22Rv1 (cell line): ENCODE results near the gene FANK1.
"Not testable (repeated sequence)": the region's sequence is repeated elsewhere in the genome, so short reads cannot be mapped to it uniquely, and the experiment has no call there.

ENCODE experiments used
- ZFX ChIP-seq: fragments of 450-650 bp; IDR thresholded peaks from 2 replicates; pipeline ENCODE4 v1.6.1; 2017; ENCODE audit warnings: antibody characterized with exemption, borderline replicate concordance
- TF ChIP-seq, protein P1 (sequence below): fragments of 450-650 bp; IDR thresholded peaks from 2 replicates; pipeline ENCODE4 v1.5.1; 2017; ENCODE audit warnings: mild to moderate bottlenecking

DNA sequence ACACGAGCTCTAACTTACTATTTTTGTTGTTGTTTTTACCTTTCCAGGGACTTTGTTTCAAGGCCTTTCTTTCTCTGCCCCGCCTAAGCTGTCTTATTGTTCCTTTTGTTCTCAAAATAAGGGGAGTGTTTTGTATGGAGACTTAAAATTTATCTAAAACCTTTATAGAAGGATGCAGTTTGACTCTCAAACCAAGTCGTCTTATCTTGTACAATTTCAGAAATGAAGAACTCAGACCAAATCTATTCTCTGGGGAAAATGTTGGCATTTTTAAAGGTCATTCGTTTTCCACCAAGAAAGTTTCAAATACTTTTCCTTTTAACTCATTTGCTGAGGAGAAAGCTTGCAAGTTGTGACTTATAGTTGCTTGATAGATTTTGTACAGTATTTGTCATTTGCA is 953 bp downstream of the FANK1 start:
- TF ChIP-seq, protein P1, sequence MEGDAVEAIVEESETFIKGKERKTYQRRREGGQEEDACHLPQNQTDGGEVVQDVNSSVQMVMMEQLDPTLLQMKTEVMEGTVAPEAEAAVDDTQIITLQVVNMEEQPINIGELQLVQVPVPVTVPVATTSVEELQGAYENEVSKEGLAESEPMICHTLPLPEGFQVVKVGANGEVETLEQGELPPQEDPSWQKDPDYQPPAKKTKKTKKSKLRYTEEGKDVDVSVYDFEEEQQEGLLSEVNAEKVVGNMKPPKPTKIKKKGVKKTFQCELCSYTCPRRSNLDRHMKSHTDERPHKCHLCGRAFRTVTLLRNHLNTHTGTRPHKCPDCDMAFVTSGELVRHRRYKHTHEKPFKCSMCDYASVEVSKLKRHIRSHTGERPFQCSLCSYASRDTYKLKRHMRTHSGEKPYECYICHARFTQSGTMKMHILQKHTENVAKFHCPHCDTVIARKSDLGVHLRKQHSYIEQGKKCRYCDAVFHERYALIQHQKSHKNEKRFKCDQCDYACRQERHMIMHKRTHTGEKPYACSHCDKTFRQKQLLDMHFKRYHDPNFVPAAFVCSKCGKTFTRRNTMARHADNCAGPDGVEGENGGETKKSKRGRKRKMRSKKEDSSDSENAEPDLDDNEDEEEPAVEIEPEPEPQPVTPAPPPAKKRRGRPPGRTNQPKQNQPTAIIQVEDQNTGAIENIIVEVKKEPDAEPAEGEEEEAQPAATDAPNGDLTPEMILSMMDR, result not testable (repeated sequence)
- TF ChIP-seq ZFX, result not testable (repeated sequence)
